H1 (cell line): ENCODE measurements around the gene CYP2B6.

ENCODE experiments used
- CHD2 ChIP-seq: IDR thresholded peaks from 2 replicates; pipeline ENCODE4 v1.6.1; 2012; ENCODE audit warnings: low read length, improper control_type of control experiment
- CREB1 ChIP-seq: IDR thresholded peaks from 2 replicates; pipeline ENCODE4 v1.6.1; 2012; ENCODE audit warnings: inconsistent platforms
- GABPA ChIP-seq: IDR thresholded peaks from 2 replicates; pipeline ENCODE4 v1.6.1; 2011; ENCODE audit warnings: mild to moderate bottlenecking, low read length, moderate library complexity, borderline replicate concordance; ENCODE audit not compliant: insufficient read depth
- TF ChIP-seq, protein P1 (sequence below), 3 experiments: IDR thresholded peaks; 1 replicate in 2 of 3; 2 replicates in 1 of 3; pipeline versions ENCODE4 v1.5.1 to v1.6.1; 2011; ENCODE audit warnings: low read length in 3 of 3, mild to moderate bottlenecking in 3 of 3, inconsistent platforms in 2 of 3, low read depth in 1 of 3, moderate library complexity in 1 of 3; ENCODE audit not compliant: insufficient read depth in 1 of 3; ENCODE audit errors: control extremely low read depth in 1 of 3
- TF ChIP-seq, protein P2 (sequence below): IDR thresholded peaks from 2 replicates; pipeline ENCODE4 v1.6.1; 2012; ENCODE audit warnings: inconsistent platforms

DNA sequence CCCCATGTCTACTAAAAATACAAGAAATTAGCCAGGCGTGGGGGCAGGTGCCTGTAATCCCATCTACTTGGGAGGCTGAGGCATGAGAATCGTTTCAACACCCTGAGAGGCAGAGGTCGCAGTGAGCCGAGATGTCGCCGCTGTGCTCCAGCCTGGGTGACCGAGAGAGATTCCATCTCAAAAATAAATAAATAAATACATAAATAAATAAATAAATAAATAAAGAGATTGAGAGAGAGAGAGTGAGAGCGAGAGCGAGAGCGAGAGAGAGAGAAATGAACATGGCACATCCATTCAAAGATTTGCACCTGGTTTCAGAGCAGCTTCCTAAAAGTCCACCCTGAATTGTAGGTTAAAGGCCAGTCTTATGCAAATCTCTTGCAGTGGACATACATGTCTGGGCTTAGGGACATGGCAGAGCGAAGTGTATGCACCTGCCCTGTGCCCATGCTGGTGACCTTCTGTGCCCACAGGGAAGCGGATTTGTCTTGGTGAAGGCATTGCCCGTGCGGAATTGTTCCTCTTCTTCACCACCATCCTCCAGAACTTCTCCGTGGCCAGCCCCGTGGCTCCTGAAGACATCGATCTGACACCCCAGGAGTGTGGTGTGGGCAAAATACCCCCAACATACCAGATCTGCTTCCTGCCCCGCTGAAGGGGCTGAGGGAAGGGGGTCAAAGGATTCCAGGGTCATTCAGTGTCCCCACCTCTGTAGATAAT lies 42.3 kb upstream of the CYP2B6 start:
- TF ChIP-seq, protein P1, sequence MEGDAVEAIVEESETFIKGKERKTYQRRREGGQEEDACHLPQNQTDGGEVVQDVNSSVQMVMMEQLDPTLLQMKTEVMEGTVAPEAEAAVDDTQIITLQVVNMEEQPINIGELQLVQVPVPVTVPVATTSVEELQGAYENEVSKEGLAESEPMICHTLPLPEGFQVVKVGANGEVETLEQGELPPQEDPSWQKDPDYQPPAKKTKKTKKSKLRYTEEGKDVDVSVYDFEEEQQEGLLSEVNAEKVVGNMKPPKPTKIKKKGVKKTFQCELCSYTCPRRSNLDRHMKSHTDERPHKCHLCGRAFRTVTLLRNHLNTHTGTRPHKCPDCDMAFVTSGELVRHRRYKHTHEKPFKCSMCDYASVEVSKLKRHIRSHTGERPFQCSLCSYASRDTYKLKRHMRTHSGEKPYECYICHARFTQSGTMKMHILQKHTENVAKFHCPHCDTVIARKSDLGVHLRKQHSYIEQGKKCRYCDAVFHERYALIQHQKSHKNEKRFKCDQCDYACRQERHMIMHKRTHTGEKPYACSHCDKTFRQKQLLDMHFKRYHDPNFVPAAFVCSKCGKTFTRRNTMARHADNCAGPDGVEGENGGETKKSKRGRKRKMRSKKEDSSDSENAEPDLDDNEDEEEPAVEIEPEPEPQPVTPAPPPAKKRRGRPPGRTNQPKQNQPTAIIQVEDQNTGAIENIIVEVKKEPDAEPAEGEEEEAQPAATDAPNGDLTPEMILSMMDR (IDR thresholded peaks at IDR 0.05; ENCODE audit: control extremely low read depth in 1 of 3, insufficient read depth in 1 of 3, low read depth in 1 of 3, low read length in 3 of 3): no peak
- TF ChIP-seq, protein P2, sequence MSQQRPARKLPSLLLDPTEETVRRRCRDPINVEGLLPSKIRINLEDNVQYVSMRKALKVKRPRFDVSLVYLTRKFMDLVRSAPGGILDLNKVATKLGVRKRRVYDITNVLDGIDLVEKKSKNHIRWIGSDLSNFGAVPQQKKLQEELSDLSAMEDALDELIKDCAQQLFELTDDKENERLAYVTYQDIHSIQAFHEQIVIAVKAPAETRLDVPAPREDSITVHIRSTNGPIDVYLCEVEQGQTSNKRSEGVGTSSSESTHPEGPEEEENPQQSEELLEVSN: no peak
- TF ChIP-seq CHD2 (no peak), CREB1 (no peak), GABPA (no peak)
